MCF 10A (cell line): ENCODE results near the gene ANAPC4. TPM values are rescaled to one million over a fixed set of nuclear protein-coding genes. Genes with fewer than 3 reads are reported as not detected.

Experiments used
- BruUV-seq: library from RNA; stranded (reverse); fragments of 400-500 nt; replicated peaks from 2 replicates; lab custom pipeline; 2021; lab: Mats Ljungman, UMichigan
- CTCF ChIA-PET: fragments of 300-600 bp; sonication (Branson Sonifier 250); formaldehyde crosslinking; extraction: SDS; loops from one replicate; lab custom pipeline; 2021; ENCODE audit warnings: antibody characterized with exemption, inconsistent platforms; lab: Yijun Ruan, JAX
- POLR2A ChIA-PET: fragments of 300-600, 350-650 bp; sonication (Branson Sonifier 250); formaldehyde crosslinking; extraction: SDS; loops from one replicate; lab custom pipeline; 2020; ENCODE audit warnings: antibody characterized with exemption, inconsistent platforms; lab: Yijun Ruan, JAX
- DNase-seq: peaks from one replicate; pipeline ENCODE4 v3.0.0-alpha.2; 2018; ENCODE audit not compliant: unreplicated experiment
- H3K27ac Mint-ChIP-seq: one replicate; pipeline ENCODE4 v1.8.0; 2022; ENCODE audit warnings: mild to moderate bottlenecking, low read depth, mixed read lengths; ENCODE audit not compliant: unreplicated experiment
- H3K27me3 Mint-ChIP-seq: one replicate; pipeline ENCODE4 v1.8.0; 2022; ENCODE audit warnings: mixed read lengths; ENCODE audit not compliant: insufficient read depth, unreplicated experiment
- H3K36me3 Mint-ChIP-seq: one replicate; pipeline ENCODE4 v1.8.0; 2022; ENCODE audit warnings: mild to moderate bottlenecking, moderate library complexity, mixed read lengths; ENCODE audit not compliant: insufficient read depth, unreplicated experiment
- H3K4me1 Mint-ChIP-seq: one replicate; pipeline ENCODE4 v1.8.0; 2022; ENCODE audit warnings: mixed read lengths; ENCODE audit not compliant: insufficient read depth, unreplicated experiment
- H3K4me3 Mint-ChIP-seq: one replicate; pipeline ENCODE4 v1.8.0; 2022; ENCODE audit warnings: mild to moderate bottlenecking, moderate library complexity, mixed read lengths; ENCODE audit not compliant: unreplicated experiment
- H3K9me3 Mint-ChIP-seq: one replicate; pipeline ENCODE4 v1.8.0; 2022; ENCODE audit warnings: mixed read lengths; ENCODE audit not compliant: unreplicated experiment
- CTCF ChIP-seq: fragments of 200-600 bp; IDR thresholded peaks from one replicate; pipeline ENCODE4 v1.8.0; 2022; ENCODE audit warnings: antibody characterized with exemption, mild to moderate bottlenecking; ENCODE audit not compliant: unreplicated experiment
- intact Hi-C: fragments of 100-400 bp; cut with micrococcal nuclease; formaldehyde crosslinking; loops from 2 replicates; pipeline ENCODE4 v1.14.1; 2022
- total RNA-seq: library from RNA; stranded (reverse); gene quantifications from 2 replicates; pipeline ENCODE4 v1.2.3, GENCODE V29; 2022

Gene ANAPC4
- total RNA-seq, 1 experiment from 2014 or later, result 20.8 TPM

GRCh38 chr4:25442863-25443307, 65.8 kb downstream of the ANAPC4 start:
- intact Hi-C loops, result loop anchor here (5.0 kb wide), 1 partner anchor 544 kb away; no protein-coding TSS in a partner anchor
- no TSS peak for BruUV-seq
- no peak for DNase-seq
- Mint-ChIP-seq H3K27me3 (no peaks in the 10 kb centered on the region), H3K9me3 (no peaks in the 10 kb centered on the region), H3K27ac (no peak overlapping the region), H3K4me3 (no peak overlapping the region), H3K36me3 (no peaks in the 10 kb centered on the region), H3K4me1 (no peaks in the 10 kb centered on the region)
- ChIA-PET POLR2A (interaction anchor here (0.6 kb wide), 1 partner anchor 957 kb away, joined by 3 read pairs; no protein-coding TSS in a partner anchor), CTCF (interaction anchor here (0.6 to 10.8 kb wide), 11 partner anchors 10 to 395 kb away, joined by 3 to 309 read pairs (median 3); no protein-coding TSS in a partner anchor)
- TF ChIP-seq CTCF, result no peak

- no peak for TF ChIP-seq CTCF
- H3K36me3 Mint-ChIP-seq, result no peaks in the 10 kb centered on the region
- CTCF ChIA-PET, result interaction anchor here (0.7 to 10.8 kb wide), 2 partner anchors 326 to 1048 kb away, joined by 3 to 309 read pairs; no protein-coding TSS in a partner anchor
- H3K4me1 Mint-ChIP-seq, result no peaks in the 10 kb centered on the region
- BruUV-seq, result no TSS peak
- intact Hi-C loops, result loop anchor here (5.0 kb wide), 1 partner anchor 543 kb away; no protein-coding TSS in a partner anchor
- H3K9me3 Mint-ChIP-seq, result no peaks in the 10 kb centered on the region
- no peak overlapping the region for H3K4me3 Mint-ChIP-seq
- no peaks in the 10 kb centered on the region for H3K27me3 Mint-ChIP-seq
- no peak overlapping the region for H3K27ac Mint-ChIP-seq
- no peak for DNase-seq
- POLR2A ChIA-PET, result no interaction called here
Observed at GRCh38 chr4:25443851-25444250, 66.8 kb downstream of the ANAPC4 start.

- H3K9me3 Mint-ChIP-seq, result no peaks in the 10 kb centered on the region
- no peak overlapping the region for H3K27ac Mint-ChIP-seq
- no peak for DNase-seq
- BruUV-seq, result no TSS peak
- POLR2A ChIA-PET, result no interaction called here
- no peaks in the 10 kb centered on the region for H3K4me1 Mint-ChIP-seq
- no peaks in the 10 kb centered on the region for H3K36me3 Mint-ChIP-seq
- CTCF ChIA-PET, result interaction anchor here (10.8 kb wide), 1 partner anchor 323 kb away, joined by 309 read pairs; no protein-coding TSS in a partner anchor
- no peaks in the 10 kb centered on the region for H3K27me3 Mint-ChIP-seq
- no peak for TF ChIP-seq CTCF
- H3K4me3 Mint-ChIP-seq, result no peak overlapping the region
- intact Hi-C loops, result no loop called here
Observed at GRCh38 chr4:25446611-25447010, 69.5 kb downstream of the ANAPC4 start.

- TF ChIP-seq CTCF, result no peak
- CTCF ChIA-PET, result interaction anchor here (0.7 to 10.8 kb wide), 4 partner anchors 8 to 321 kb away, joined by 3 to 309 read pairs (median 6); no protein-coding TSS in a partner anchor
- peak overlapping the region; percentile 16 for H3K27ac Mint-ChIP-seq
- no peaks in the 10 kb centered on the region for H3K36me3 Mint-ChIP-seq
- peak; percentile 47 for DNase-seq
- BruUV-seq, result no TSS peak
- no peaks in the 10 kb centered on the region for H3K9me3 Mint-ChIP-seq
- no peaks in the 10 kb centered on the region for H3K27me3 Mint-ChIP-seq
- POLR2A ChIA-PET, result interaction anchor here (0.6 to 1.5 kb wide), 3 partner anchors 23 to 320 kb away, joined by 3 to 5 read pairs (median 3); no protein-coding TSS in a partner anchor
- no peaks in the 10 kb centered on the region for H3K4me1 Mint-ChIP-seq
- no peak overlapping the region for H3K4me3 Mint-ChIP-seq
- intact Hi-C loops, result no loop called here
Observed at GRCh38 chr4:25448379-25449109, 71.5 kb downstream of the ANAPC4 start.
